Pancreas (tissue), 10 donors: ENCODE measurements around the gene MGAT3. TPM values are rescaled to one million over a fixed set of nuclear protein-coding genes. Genes with fewer than 3 reads are reported as not detected.

Source experiments
- ATAC-seq, 4 donors: fragments of 200-7000 bp; cut with Tn5 transposase; one replicate each; pipeline versions ENCODE4 v1.8.0 to v1.9.1; 2020; ENCODE audit warnings: mild to moderate bottlenecking in 4 of 4, moderate library complexity in 4 of 4
- DNase-seq, 6 donors: peaks; one replicate each; pipeline ENCODE4 v3.0.0-alpha.2; 2020
- FAIRE-seq: peaks from 2 replicates; lab custom pipeline; 2012; peaks lifted over from hg19 to GRCh38; lab: Jason Lieb, UNC
- H3K27ac ChIP-seq, 4 donors: fragments of 200-600 bp; sonication (generic); 1 replicate in 3 of 4; 2 replicates in 1 of 4; pipeline versions ENCODE4 v1.5.0 to v1.8.0; 2020
- H3K27me3 ChIP-seq, 4 donors: fragments of 200-600 bp; one replicate each; pipeline ENCODE4 v1.8.0; 2021
- H3K36me3 ChIP-seq, 3 donors: fragments of 200-600 bp; sonication (generic) in 1 of 3; one replicate each; pipeline versions ENCODE4 v1.5.0 to v1.8.0; 2020 to 2021
- H3K4me1 ChIP-seq, 3 donors: fragments of 200-600 bp; one replicate each; pipeline ENCODE4 v1.8.0; 2021
- H3K4me3 ChIP-seq, 4 donors: fragments of 200-600 bp; sonication (generic) in 2 of 4; one replicate each; pipeline versions ENCODE4 v1.5.0 to v1.8.0; 2020 to 2021
- H3K9me3 ChIP-seq, 4 donors: fragments of 200-600 bp; one replicate each; pipeline ENCODE4 v1.8.0; 2021
- WGBS, 2 donors: extraction: QIAGEN DNeasy Blood & Tissue Kit; methylation state at CpG; one replicate each; pipeline ENCODE4 v1.1.7; 2013; 5-methylcytosine and 5-hydroxymethylcytosine counted together
- intact Hi-C, 3 donors: fragments of 100-400 bp; cut with DNase I; formaldehyde crosslinking; loops; one replicate each; pipeline versions ENCODE4 v1.11.1 to v1.14.2; 2022
- polyA plus RNA-seq, 2 donors: library from polyadenylated mRNA; stranded (reverse); fragments of 200-250 nt; gene quantifications; one replicate each; pipeline ENCODE4 v1.2.3, GENCODE V29; 2013
- total RNA-seq, 6 donors: library from RNA; stranded (reverse); fragmentation: NEBNext Ultra II Directional in 4 of 6; extraction: Animal tissue kit (Norgen Biotek cat#: 25700) in 4 of 6; gene quantifications; one replicate each; pipeline versions ENCODE4 v1.2.1 to v1.2.4, GENCODE V29; 2021 to 2023
- TF ChIP-seq, protein P1 (sequence below), 4 donors: fragments of 200-600 bp; sonication (generic) in 3 of 4; IDR thresholded peaks; one replicate each; pipeline versions ENCODE4 v1.5.0 to v1.8.0; 2021; ENCODE audit warnings: antibody characterized with exemption in 4 of 4
- donor health status: healthy with polysubstance abuse.
- donor health status: DM: no; HTN: no; CAD: no; lungs with moderate emphysema.
- donor health status: DM: no; HTN: no; CAD: no.
- donor health status: control.
- donor health status: control.
- donor health status: Bipolar disorder and iron deficiency.
- donor health status: DM: yes; HTN: yes; CAD: no.
- donor health status: DM: no; HTN: no; CAD: no.
- donor health status: DM: no; HTN: no; CAD: no.
- donor health status: DM: yes; HTN: yes; CAD: no.

Gene MGAT3
- total and polyA plus RNA-seq, 8 donors, result 1.5 to 4.2 (median 2.2) TPM

- WGBS, 2 donors, result 47 to 49% methylated on average over 17 of the region's 17 CpGs
- H3K4me1 ChIP-seq, result peaks cover 17 to 40% (median 25%) of the 10 kb centered on the region in 3 donors
- no peaks in the 10 kb centered on the region for H3K9me3 ChIP-seq
- TF ChIP-seq, protein P1, sequence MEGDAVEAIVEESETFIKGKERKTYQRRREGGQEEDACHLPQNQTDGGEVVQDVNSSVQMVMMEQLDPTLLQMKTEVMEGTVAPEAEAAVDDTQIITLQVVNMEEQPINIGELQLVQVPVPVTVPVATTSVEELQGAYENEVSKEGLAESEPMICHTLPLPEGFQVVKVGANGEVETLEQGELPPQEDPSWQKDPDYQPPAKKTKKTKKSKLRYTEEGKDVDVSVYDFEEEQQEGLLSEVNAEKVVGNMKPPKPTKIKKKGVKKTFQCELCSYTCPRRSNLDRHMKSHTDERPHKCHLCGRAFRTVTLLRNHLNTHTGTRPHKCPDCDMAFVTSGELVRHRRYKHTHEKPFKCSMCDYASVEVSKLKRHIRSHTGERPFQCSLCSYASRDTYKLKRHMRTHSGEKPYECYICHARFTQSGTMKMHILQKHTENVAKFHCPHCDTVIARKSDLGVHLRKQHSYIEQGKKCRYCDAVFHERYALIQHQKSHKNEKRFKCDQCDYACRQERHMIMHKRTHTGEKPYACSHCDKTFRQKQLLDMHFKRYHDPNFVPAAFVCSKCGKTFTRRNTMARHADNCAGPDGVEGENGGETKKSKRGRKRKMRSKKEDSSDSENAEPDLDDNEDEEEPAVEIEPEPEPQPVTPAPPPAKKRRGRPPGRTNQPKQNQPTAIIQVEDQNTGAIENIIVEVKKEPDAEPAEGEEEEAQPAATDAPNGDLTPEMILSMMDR (IDR thresholded peaks at IDR 0.05), result no peak
- intact Hi-C loops, result loop anchor here in 1 of 3 donors (5.0 to 10.0 kb wide), 3 partner anchors 37 to 355 kb away; partner anchors contain the start of gene RPL3
- no peak for ATAC-seq
- peak overlapping the region in 1 of 4 donors; percentile 41 for H3K27ac ChIP-seq
- no peaks in the 10 kb centered on the region for H3K27me3 ChIP-seq
- FAIRE-seq, result no peak
- H3K36me3 ChIP-seq, result peaks cover 0 to 5% (median 0%) of the 10 kb centered on the region in 3 donors
- no peak for DNase-seq
- H3K4me3 ChIP-seq, result peak overlapping the region in 1 of 4 donors; percentile 29
These were observed 72.7 kb downstream of the MGAT3 start for GRCh38 chr22:39529487-39529851.

- peaks cover 19 to 40% (median 25%) of the 10 kb centered on the region in 3 donors for H3K4me1 ChIP-seq
- 67 to 74% methylated on average over 6 of the region's 6 CpGs for WGBS, 2 donors
These were observed 73.3 kb downstream of the MGAT3 start for GRCh38 chr22:39530116-39530515.

DNA sequence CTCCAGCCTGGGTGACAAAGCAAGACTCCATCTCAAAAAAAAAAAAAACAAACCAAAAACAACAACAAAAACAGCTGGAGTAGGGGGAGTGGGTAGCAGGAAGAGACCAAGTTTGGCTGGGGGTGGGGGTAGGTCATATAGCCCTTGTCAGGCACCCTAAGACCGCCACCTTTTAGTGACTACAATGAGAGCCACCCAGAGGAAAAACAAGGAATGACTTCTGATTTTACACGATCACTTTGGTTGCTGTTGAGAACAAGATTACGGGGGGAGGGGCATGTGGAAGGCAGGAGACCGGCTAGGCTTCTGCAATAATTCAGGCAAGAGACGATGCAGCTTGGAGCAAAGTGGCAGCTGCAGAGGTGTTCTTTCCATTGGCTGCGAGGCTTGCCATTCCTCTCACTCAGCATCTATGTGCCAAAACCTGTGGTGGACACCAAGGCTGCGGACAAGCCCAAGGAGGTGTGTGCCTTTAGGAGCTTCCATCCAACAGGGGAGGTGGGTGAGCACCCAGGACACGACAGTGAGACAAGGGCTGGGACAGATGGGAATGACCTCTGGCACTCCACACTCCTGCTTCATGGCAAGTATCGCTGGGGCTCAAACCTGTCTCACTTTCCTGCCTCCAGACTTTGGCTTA, 74.0 kb downstream of the MGAT3 start:
- FAIRE-seq (no peak), DNase-seq (peak in 3 of 6 donors; percentile 19 to 37 (median 35)), ATAC-seq (no peak)
- peaks cover 0 to 5% (median 0%) of the 10 kb centered on the region in 3 donors for H3K36me3 ChIP-seq
- H3K27ac ChIP-seq, result no peak overlapping the region
- TF ChIP-seq, protein P1 (IDR thresholded peaks at IDR 0.05), result no peak
- peak overlapping the region in 1 of 4 donors; percentile 4 for H3K4me3 ChIP-seq
- WGBS, 2 donors, result 28 to 29% methylated on average over 9 of the region's 9 CpGs
- H3K9me3 ChIP-seq, result no peaks in the 10 kb centered on the region
- no peaks in the 10 kb centered on the region for H3K27me3 ChIP-seq
- peaks cover 20 to 40% (median 25%) of the 10 kb centered on the region in 3 donors for H3K4me1 ChIP-seq
- intact Hi-C loops, result no loop called here

More at GRCh38 chr22:39530116-39530515, 73.3 kb downstream of the MGAT3 start:
- Histone ChIP-seq H3K4me3 (peak overlapping the region in 1 of 4 donors; percentile 4), H3K27ac (peak overlapping the region in 1 of 4 donors; percentile 27), H3K36me3 (peaks cover 0 to 5% (median 0%) of the 10 kb centered on the region in 3 donors), H3K9me3 (no peaks in the 10 kb centered on the region), H3K27me3 (no peaks in the 10 kb centered on the region)
- peak in 1 of 6 donors; percentile 10 for DNase-seq
- intact Hi-C loops, result no loop called here
- TF ChIP-seq, protein P1 (IDR thresholded peaks at IDR 0.05), result no peak
- FAIRE-seq, result no peak
- no peak for ATAC-seq

- intact Hi-C loops, result no loop called here
- WGBS, 2 donors, result 0% methylated on average over 65 to 67 of the region's 67 CpGs
- FAIRE-seq, result peak; percentile 97
These were observed 75.6 kb downstream of the MGAT3 start, which contains the start of gene RPS19BP1 for GRCh38 chr22:39532215-39533073. Gene RPS19BP1, minus strand, starts transcription at chr22:39532748. Its CDS starts 10 bp downstream, at chr22:39532738.

More at GRCh38 chr22:39532215-39533073, 75.6 kb downstream of the MGAT3 start, which contains the start of gene RPS19BP1:
- Histone ChIP-seq H3K4me3 (peak within 1 kb of the TSS; percentile 81 to 91 (median 87)), H3K27ac (peak within 1 kb of the TSS; percentile 74 to 95 (median 84)), H3K9me3 (no peaks in the 10 kb centered on the region), H3K4me1 (peaks cover 18 to 40% (median 25%) of the 10 kb centered on the region in 3 donors), H3K27me3 (no peaks in the 10 kb centered on the region), H3K36me3 (peaks cover 0 to 5% (median 0%) of the 10 kb centered on the region in 3 donors)
- DNase-seq, result peak; percentile 95 to 100 (median 99)
- TF ChIP-seq, protein P1 (IDR thresholded peaks at IDR 0.05), result no peak
- ATAC-seq, result peak; percentile 83 to 90 (median 86)
